HG03342 (cell line): ENCODE data around the gene GFRA1.

Source experiments
- ATAC-seq: cut with Tn5 transposase; IDR thresholded peaks from one replicate; pipeline ENCODE4 v1.9.1; 2021; ENCODE audit warnings: mild to moderate bottlenecking, moderate library complexity; ENCODE audit not compliant: unreplicated experiment

Gene GFRA1

GRCh38 chr10:116133634-116134033, 139.4 kb downstream of the GFRA1 start:
- no peak for ATAC-seq

- ATAC-seq, result no peak
Observed at GRCh38 chr10:116132780-116133399, 140.1 kb downstream of the GFRA1 start.

GRCh38 chr10:116130006-116130405, 143.0 kb downstream of the GFRA1 start:
- ATAC-seq, result no peak

GRCh38 chr10:116126954-116127695, 145.9 kb downstream of the GFRA1 start:
- no peak for ATAC-seq

GRCh38 chr10:116126239-116126638, 146.8 kb downstream of the GFRA1 start:
- no peak for ATAC-seq

- no peak for ATAC-seq
Observed at GRCh38 chr10:116125180-116125579, 147.8 kb downstream of the GFRA1 start.

GRCh38 chr10:116124777-116125176, 148.2 kb downstream of the GFRA1 start:
- ATAC-seq, result no peak

- ATAC-seq, result no peak
Observed at GRCh38 chr10:116122664-116123063, 150.3 kb downstream of the GFRA1 start.

GRCh38 chr10:116121640-116122525, 151.1 kb downstream of the GFRA1 start:
- no peak for ATAC-seq

GRCh38 chr10:116120688-116121455, 152.1 kb downstream of the GFRA1 start:
- ATAC-seq, result no peak

- no peak for ATAC-seq
Observed at GRCh38 chr10:116118847-116119246, 154.2 kb downstream of the GFRA1 start.

GRCh38 chr10:116115797-116116196, 157.2 kb downstream of the GFRA1 start:
- ATAC-seq, result no peak

- no peak for ATAC-seq
Observed at GRCh38 chr10:116115036-116115641, 157.9 kb downstream of the GFRA1 start.

- ATAC-seq, result no peak
Observed at GRCh38 chr10:116113721-116114501, 159.1 kb downstream of the GFRA1 start.

GRCh38 chr10:116112232-116113231, 160.5 kb downstream of the GFRA1 start:
- ATAC-seq, result no peak

- ATAC-seq, result no peak
Observed at GRCh38 chr10:116111483-116112095, 161.4 kb downstream of the GFRA1 start.

GRCh38 chr10:116110736-116111135, 162.3 kb downstream of the GFRA1 start:
- ATAC-seq, result no peak

- no peak for ATAC-seq
Observed at GRCh38 chr10:116109881-116110280, 163.1 kb downstream of the GFRA1 start.
